PFSK-1 (cell line): Measurements from ENCODE around the gene RIMS4.

ENCODE experiments used
- FOXP2 ChIP-seq: optimal IDR thresholded peaks from 2 replicates; pipeline ENCODE3; 2011; ENCODE audit warnings: borderline replicate concordance, control low read depth, inconsistent platforms; ENCODE audit not compliant: insufficient read depth; ENCODE audit errors: extremely low read length, extremely low read depth
- POLR2AphosphoS5 ChIP-seq: IDR thresholded peaks from 2 replicates; pipeline ENCODE4 v1.6.1; 2012; ENCODE audit warnings: low read depth, mild to moderate bottlenecking, control low read depth, low read length, moderate library complexity
- SIN3A ChIP-seq: IDR thresholded peaks from 2 replicates; pipeline ENCODE4 v1.6.1; 2012; ENCODE audit warnings: mild to moderate bottlenecking, low read length, moderate library complexity, borderline replicate concordance; ENCODE audit not compliant: insufficient read depth
- TAF1 ChIP-seq: IDR thresholded peaks from 2 replicates; pipeline ENCODE4 v1.6.1; 2012; ENCODE audit warnings: low read length, control low read depth, borderline replicate concordance; ENCODE audit not compliant: insufficient read depth
- TF ChIP-seq, protein P1 (sequence below), 2 experiments: IDR thresholded peaks; 2 replicates each; pipeline versions ENCODE4 v1.6.1 to v1.8.0; 2011 to 2012; ENCODE audit warnings: low read depth in 2 of 2, low read length in 2 of 2, control low read depth in 1 of 2, inconsistent platforms in 1 of 2, mild to moderate bottlenecking in 1 of 2, moderate library complexity in 1 of 2; ENCODE audit not compliant: insufficient read depth in 1 of 2

RIMS4 gene

DNA sequence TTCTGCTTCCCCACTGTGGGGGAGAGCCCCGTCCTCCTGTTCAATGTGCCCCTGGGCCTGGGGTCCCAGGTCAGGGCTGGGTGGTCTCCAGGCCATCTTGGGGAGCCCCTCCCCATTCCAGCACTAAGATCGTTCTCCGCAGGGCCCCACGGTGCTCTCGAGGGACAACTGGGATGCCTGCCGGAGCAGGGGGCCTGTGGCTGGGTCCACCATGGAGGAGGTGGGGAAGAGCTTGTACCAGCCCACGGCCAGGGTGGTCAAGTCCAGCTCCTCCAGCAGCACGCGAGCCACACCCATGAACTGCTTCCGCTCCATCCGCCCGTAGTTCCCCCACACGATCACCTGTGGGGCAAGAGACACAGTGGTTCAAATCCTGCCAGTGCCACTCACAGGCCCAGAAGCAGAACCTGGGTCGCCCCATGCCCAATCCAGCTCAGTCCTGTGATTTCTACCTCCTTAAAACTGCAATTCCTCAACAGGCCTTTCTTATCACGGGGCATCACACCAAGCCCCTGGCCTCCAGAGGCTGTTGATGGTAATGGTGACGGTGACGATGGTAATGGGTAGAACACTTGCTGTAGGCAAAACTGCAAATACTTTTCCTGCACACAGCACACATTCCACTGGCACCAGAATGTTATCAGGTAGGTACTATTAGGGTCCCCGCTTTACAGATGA, 54.2 kb downstream of the RIMS4 start:
- TF ChIP-seq TAF1 (no peak), FOXP2 (no peak), SIN3A (no peak), POLR2AphosphoS5 (no peak)
- TF ChIP-seq, protein P1, sequence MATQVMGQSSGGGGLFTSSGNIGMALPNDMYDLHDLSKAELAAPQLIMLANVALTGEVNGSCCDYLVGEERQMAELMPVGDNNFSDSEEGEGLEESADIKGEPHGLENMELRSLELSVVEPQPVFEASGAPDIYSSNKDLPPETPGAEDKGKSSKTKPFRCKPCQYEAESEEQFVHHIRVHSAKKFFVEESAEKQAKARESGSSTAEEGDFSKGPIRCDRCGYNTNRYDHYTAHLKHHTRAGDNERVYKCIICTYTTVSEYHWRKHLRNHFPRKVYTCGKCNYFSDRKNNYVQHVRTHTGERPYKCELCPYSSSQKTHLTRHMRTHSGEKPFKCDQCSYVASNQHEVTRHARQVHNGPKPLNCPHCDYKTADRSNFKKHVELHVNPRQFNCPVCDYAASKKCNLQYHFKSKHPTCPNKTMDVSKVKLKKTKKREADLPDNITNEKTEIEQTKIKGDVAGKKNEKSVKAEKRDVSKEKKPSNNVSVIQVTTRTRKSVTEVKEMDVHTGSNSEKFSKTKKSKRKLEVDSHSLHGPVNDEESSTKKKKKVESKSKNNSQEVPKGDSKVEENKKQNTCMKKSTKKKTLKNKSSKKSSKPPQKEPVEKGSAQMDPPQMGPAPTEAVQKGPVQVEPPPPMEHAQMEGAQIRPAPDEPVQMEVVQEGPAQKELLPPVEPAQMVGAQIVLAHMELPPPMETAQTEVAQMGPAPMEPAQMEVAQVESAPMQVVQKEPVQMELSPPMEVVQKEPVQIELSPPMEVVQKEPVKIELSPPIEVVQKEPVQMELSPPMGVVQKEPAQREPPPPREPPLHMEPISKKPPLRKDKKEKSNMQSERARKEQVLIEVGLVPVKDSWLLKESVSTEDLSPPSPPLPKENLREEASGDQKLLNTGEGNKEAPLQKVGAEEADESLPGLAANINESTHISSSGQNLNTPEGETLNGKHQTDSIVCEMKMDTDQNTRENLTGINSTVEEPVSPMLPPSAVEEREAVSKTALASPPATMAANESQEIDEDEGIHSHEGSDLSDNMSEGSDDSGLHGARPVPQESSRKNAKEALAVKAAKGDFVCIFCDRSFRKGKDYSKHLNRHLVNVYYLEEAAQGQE (IDR thresholded peaks at IDR 0.05; ENCODE audit: insufficient read depth in 1 of 2, low read depth in 2 of 2, low read length in 2 of 2): no peak

DNA sequence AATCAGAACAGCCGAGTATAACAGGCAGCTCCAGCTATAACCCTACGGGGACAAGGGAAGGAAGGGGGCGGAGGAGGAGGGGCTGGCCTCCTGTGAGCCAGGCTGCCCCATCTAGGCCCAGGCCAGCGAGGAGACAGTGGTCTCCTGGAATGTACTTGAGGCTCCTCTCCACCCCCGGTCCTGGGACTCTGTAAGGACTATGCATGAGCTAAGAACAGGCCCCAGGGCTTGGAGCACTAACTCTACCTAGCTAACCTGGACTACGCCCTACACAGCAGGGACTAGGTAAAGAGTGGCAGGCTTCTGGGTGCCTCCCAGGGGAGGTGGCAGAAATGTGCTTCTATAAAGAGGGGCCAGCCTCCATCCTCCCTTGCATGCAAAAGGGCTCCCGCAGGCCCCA, 55.8 kb downstream of the RIMS4 start:
- TF ChIP-seq, protein P1 (IDR thresholded peaks at IDR 0.05; ENCODE audit: insufficient read depth in 1 of 2, low read depth in 2 of 2, low read length in 2 of 2): no peak
- TF ChIP-seq POLR2AphosphoS5: no peak
- TF ChIP-seq TAF1: no peak
- TF ChIP-seq SIN3A: no peak

DNA sequence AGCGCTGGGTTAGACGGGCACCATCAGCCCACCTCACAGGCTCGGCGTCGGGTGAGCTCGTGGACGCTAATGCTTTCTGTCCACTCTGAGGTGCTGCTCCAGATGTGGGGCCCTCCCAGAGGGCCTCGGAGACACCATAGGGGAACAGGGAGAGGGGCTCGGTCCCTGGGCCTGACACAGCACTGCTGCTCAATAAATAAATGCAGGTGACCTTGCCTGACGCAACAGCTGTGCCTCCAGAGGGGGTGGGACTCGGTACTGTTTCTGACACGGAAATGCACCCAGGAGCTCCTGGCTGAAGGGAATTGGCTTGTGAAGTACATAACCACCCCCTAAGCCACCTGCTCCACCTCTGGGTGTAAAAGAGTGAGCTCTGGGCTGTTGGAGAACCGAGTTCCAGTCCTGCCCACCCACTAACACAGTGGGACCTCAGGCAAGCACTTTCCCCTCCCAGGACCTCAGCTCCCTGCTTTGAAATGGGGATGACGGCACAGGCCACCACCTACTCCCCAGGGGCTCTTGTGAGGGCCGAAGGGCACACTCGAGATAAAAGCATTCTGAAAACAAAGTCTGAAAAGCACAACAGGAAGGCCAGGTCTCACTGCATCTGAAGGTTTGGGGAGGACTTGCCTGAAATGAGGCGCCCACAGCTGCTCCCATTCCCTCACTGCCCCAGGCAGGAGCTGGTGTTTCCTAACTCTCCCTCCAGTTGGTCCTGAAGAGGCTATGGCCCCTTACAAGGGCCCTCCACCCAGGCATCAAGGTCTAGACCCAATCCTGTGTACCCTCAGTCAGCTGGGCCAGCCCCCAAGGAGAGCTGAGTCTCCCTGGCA, 58.0 kb downstream of the RIMS4 start:
- TF ChIP-seq POLR2AphosphoS5: no peak
- no peak for TF ChIP-seq SIN3A
- TF ChIP-seq, protein P1 (IDR thresholded peaks at IDR 0.05; ENCODE audit: insufficient read depth in 1 of 2, low read depth in 2 of 2, low read length in 2 of 2): no peak
- TF ChIP-seq FOXP2: no peak
- no peak for TF ChIP-seq TAF1

DNA sequence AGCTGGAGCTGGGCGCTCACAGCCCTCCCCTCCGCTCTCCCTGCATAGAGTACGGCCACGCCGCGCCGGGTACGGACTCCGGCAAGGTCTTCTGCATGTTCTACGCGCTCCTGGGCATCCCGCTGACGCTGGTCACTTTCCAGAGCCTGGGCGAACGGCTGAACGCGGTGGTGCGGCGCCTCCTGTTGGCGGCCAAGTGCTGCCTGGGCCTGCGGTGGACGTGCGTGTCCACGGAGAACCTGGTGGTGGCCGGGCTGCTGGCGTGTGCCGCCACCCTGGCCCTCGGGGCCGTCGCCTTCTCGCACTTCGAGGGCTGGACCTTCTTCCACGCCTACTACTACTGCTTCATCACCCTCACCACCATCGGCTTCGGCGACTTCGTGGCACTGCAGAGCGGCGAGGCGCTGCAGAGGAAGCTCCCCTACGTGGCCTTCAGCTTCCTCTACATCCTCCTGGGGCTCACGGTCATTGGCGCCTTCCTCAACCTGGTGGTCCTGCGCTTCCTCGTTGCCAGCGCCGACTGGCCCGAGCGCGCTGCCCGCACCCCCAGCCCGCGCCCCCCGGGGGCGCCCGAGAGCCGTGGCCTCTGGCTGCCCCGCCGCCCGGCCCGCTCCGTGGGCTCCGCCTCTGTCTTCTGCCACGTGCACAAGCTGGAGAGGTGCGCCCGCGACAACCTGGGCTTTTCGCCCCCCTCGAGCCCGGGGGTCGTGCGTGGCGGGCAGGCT, 60.1 kb downstream of the RIMS4 start:
- TF ChIP-seq TAF1: no peak
- TF ChIP-seq, protein P1 (IDR thresholded peaks at IDR 0.05; ENCODE audit: insufficient read depth in 1 of 2, low read depth in 2 of 2, low read length in 2 of 2): no peak
- TF ChIP-seq FOXP2: no peak
- no peak for TF ChIP-seq POLR2AphosphoS5
- no peak for TF ChIP-seq SIN3A
